GM21576 (cell line): ENCODE data around the gene TIMP1.

Source experiments
- ATAC-seq: cut with Tn5 transposase; IDR thresholded peaks from one replicate; pipeline ENCODE4 v1.9.1; 2021; ENCODE audit warnings: mild to moderate bottlenecking, moderate library complexity; ENCODE audit not compliant: unreplicated experiment

Gene TIMP1

GRCh38 chrX:47581731-47582647 is at the start of gene TIMP1:
Gene TIMP1 (plus strand): TSS chrX:47582436. CDS start chrX:47583416, 980 bp downstream.
- peak; percentile 85 for ATAC-seq

- ATAC-seq = no peak
Observed at GRCh38 chrX:47539860-47540259, 42.4 kb upstream of the TIMP1 start.

GRCh38 chrX:47540754-47541538 is 41.3 kb upstream of the TIMP1 start:
- no peak for ATAC-seq

- no peak for ATAC-seq
Observed at GRCh38 chrX:47543496-47543895, 38.7 kb upstream of the TIMP1 start.

GRCh38 chrX:47556045-47556623 is 26.1 kb upstream of the TIMP1 start:
- ATAC-seq = peak; percentile 83

GRCh38 chrX:47558436-47558835 is 23.8 kb upstream of the TIMP1 start:
- ATAC-seq = no peak

GRCh38 chrX:47560179-47560933 is 21.9 kb upstream of the TIMP1 start:
- ATAC-seq = no peak

- peak; percentile 88 for ATAC-seq
Observed at GRCh38 chrX:47560934-47561658, 21.1 kb upstream of the TIMP1 start, which contains the start of gene ARAF. Gene ARAF (plus strand): TSS chrX:47561205. CDS start chrX:47562968, 1,763 bp downstream.

- ATAC-seq = no peak
Observed at GRCh38 chrX:47561659-47562151, 20.5 kb upstream of the TIMP1 start.

- ATAC-seq = no peak
Observed at GRCh38 chrX:47562615-47563243, 19.5 kb upstream of the TIMP1 start.

GRCh38 chrX:47563801-47564315 is 18.4 kb upstream of the TIMP1 start:
- ATAC-seq = no peak

GRCh38 chrX:47564438-47565085 is 17.7 kb upstream of the TIMP1 start:
- no peak for ATAC-seq

GRCh38 chrX:47566841-47567240 is 15.4 kb upstream of the TIMP1 start:
- ATAC-seq = no peak

- no peak for ATAC-seq
Observed at GRCh38 chrX:47568656-47569295, 13.5 kb upstream of the TIMP1 start.

- ATAC-seq = no peak
Observed at GRCh38 chrX:47570794-47571193, 11.4 kb upstream of the TIMP1 start.

GRCh38 chrX:47571215-47571614 is 11.0 kb upstream of the TIMP1 start:
- ATAC-seq = no peak

- ATAC-seq = no peak
Observed at GRCh38 chrX:47571896-47572295, 10.3 kb upstream of the TIMP1 start.

GRCh38 chrX:47572773-47573340 is 9.4 kb upstream of the TIMP1 start:
- ATAC-seq = no peak
